GM18909 (cell line): ENCODE results near the gene NOSTRIN.
"Not testable (repeated sequence)": the region's sequence is repeated elsewhere in the genome, so short reads cannot be mapped to it uniquely, and the experiment has no call there.

ENCODE experiments used
- ATAC-seq: cut with Tn5 transposase; IDR thresholded peaks from one replicate; pipeline ENCODE4 v1.9.1; 2021; ENCODE audit warnings: mild to moderate bottlenecking; ENCODE audit not compliant: unreplicated experiment, poor library complexity

NOSTRIN gene

GRCh38 chr2:168789776-168790175 lies 12.7 kb upstream of the NOSTRIN start:
- ATAC-seq = no peak

- ATAC-seq = no peak
These were observed 12.1 kb upstream of the NOSTRIN start for GRCh38 chr2:168790226-168790902.

DNA sequence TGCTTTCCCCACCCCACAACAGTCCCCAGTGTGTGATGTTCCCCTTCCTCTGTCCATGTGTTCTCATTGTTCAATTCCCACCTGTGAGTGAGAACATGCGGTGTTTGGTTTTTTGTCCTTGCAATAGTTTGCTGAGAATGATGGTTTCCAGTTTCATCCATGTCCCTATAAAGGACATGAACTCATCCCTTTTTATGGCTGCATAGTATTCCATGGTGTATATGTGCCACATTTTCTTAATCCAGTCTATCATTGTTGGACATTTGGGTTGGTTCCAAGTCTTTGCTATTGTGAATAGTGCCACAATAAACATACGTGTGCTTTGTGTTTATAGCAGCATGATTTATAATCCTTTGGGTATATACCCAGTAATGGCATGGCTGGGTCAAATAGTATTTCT lies 11.3 kb upstream of the NOSTRIN start:
- not testable (repeated sequence) for ATAC-seq

DNA sequence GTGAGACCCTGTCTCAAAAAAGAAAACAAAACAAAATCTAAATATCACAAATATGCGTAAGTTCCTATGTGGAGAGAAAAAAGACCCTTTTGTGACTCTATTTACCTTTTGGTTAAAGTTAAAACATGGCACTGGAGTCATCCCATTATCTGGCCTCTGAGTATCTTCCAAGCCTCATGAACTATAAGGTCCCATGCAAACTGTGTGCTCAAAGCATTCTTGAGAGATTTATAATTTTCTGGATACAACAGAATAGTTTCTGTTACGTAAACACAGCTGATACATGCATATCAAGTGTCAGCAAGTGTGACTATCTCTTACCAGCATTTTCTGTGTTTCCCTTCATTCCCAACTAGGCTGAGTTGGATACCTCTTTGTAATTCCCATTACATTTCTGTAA lies 8.8 kb upstream of the NOSTRIN start:
- no peak for ATAC-seq

GRCh38 chr2:168794968-168795367 lies 7.5 kb upstream of the NOSTRIN start:
- ATAC-seq = no peak

DNA sequence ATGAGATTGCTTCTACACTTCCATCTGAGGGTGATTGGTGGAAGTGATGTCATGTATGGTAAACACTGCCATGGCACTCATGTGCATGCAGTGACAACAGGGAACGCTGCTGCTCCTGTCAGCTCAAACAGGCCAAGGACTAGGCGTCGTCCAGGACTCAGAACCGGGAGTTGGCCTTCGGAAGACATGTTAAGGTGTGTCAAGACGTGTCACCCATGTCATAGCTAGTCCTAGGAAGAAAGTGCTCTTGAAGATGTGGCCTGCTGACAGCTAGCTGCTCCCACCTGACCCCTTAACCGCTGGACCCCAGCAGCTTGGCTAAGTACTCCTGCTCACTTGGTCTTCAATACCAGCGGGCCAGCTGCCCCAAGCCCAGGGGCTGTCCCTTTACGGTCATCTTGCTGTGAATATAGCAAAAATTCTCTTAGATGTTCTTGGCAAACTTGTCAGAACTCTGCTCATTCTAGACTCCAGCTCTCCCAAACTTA lies 6.3 kb upstream of the NOSTRIN start:
- no peak for ATAC-seq

DNA sequence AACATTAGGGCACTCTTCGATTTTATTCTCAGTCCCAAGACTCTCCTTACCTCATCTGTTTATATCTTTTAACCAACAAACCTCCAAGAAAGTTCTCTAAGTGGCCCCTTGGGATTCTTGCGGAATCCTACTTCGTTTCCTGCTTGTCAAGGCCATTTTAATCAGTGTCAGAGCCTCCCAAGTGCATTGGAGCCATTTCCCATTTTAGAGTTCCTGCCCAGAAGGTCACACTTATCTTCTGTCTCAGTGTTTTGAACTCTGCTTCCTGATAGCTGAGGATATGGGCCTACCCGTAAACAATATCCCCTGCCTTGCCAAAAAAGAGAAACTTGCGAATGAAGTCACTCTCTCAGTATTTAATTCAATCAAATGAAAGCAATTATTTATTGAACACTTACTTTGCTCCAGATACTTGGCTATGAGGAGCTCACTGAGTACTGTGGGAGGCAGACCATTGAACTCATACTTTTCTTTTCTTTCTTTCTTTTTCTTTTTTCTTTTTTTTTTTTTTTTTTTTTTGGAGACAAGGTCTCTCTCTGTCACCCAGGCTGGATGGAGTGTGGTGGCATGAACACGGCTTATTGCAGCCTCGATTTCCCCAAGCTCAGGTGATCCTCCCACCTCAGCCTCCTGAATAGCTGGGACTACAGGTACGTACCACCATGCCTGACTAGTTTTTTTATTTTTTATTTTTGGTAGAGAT lies 5.7 kb upstream of the NOSTRIN start:
- no peak for ATAC-seq

DNA sequence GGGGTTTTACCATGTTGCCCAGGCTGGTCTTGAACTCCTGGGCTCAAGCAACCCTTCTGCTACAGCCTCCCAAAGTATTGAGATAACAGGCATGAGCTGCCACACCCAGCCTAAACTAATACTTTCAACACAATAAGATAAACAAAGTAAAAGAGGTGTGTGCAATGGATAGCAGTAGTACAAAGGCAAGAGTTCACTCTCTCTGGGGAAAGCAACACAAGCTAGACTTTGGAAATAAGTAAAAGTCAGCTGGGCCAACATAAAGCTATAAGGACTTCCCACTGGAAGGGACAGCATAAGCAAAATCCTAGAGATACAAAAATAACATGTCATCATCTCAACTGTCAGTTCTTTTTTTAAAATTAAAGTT lies 5.2 kb upstream of the NOSTRIN start:
- ATAC-seq = no peak

DNA sequence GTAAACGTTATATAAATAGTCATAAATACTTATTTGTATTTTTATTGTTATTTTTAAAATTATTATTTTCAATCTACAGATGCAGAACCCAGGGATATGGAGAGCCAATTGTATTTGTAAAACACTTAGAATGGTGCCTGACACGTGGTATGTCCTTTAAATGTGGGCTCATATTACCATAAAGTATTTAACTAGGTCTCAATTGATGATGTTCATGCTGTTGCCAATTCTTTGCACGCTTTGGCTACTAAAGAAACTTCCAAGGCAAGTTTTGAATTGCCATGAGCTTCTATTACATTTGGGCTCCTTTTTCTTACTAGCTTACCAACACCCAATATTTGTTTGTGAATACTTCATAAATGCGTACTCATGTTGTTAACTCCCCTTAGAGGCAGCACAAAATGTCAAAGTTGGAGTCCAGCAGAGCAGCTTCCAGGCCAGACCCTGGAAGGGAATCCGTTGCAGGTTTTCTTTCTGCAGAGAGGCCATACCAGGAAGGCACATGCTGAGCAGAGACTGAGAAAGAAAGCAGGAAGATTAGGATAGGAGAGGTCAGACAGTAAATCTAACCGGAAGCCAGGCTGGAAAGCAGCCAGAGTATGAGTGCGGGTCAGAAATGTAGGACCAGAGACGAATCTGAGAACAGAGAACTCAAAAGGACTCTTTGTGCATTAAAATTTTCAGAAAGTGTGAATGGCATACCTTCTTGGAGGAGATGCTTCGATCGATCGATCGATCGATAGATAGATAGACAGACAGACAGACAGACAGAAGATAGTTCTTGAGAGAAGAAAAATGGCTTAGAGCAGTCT lies 4.2 kb upstream of the NOSTRIN start:
- no peak for ATAC-seq

- ATAC-seq = no peak
These were observed 3.5 kb upstream of the NOSTRIN start for GRCh38 chr2:168798888-168799410.

DNA sequence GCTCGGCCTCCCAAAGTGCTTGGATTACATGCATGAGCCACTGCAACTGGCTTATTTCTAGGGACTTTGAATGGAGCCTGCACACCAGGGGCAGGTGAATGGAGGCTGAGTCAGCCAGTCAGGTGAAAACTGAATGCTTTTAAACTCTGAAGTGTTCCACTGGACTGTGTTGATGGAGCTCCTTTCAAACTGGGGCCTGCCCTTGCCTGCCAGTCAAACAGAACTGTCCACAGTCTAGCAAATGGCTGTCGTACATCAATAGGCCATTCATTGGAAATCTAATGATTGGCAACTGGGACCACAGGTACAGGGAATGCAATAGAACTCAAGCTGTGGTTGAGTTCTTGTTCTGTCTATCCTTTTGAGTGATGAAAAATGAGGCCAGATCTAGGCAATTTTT lies 966 bp upstream of the NOSTRIN start:
- ATAC-seq = no peak

- no peak for ATAC-seq
These were observed 655 bp downstream of the NOSTRIN start for GRCh38 chr2:168802859-168803725.

- no peak for ATAC-seq
These were observed 1.8 kb downstream of the NOSTRIN start for GRCh38 chr2:168804214-168804613.

DNA sequence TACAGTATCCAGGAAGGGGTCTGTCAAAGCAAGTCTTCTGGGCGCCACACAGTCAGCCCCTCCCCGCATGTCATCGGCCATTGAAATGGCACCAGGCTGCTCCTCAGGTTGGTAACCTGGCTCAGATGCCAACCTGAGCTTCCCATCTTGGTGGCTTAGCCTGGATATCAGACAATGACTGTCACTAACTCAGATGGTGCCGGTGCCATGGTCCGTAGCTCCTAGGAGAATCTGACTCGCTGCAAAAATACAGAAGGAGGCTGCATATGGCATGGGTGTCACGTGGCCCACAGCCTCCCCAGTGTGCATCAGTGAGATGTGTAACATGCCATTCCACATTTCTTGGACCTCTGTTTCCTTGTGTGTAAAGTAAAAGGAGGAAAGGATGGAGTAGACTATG lies 3.2 kb downstream of the NOSTRIN start:
- ATAC-seq = no peak

DNA sequence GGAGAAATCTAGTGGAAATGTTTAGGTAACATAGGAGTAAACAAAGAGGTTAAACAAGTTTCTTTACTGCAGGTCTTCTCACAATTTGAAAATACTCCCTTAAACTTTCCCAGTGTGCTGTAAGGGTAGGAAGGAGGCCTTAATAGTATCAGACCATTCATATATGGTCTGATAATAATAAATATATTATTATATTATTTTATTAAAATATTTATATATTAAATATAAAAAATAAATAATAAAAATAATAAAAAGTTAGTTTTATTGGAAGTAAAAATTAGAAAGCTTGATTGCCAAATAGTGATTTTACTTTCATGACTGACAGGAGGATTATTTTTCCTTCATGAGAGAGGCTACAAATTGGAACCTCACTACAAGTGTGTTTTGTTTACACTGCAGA lies 7.1 kb downstream of the NOSTRIN start:
- no peak for ATAC-seq

- ATAC-seq = no peak
These were observed 7.8 kb downstream of the NOSTRIN start for GRCh38 chr2:168810235-168810634.

- no peak for ATAC-seq
These were observed 9.3 kb downstream of the NOSTRIN start for GRCh38 chr2:168811696-168812095.

- ATAC-seq = no peak
These were observed 11.6 kb downstream of the NOSTRIN start for GRCh38 chr2:168814046-168814445.

- ATAC-seq = no peak
These were observed 12.8 kb downstream of the NOSTRIN start for GRCh38 chr2:168814939-168815907.
